ENCODE data around the gene TFPI.

Gene TFPI

DNA sequence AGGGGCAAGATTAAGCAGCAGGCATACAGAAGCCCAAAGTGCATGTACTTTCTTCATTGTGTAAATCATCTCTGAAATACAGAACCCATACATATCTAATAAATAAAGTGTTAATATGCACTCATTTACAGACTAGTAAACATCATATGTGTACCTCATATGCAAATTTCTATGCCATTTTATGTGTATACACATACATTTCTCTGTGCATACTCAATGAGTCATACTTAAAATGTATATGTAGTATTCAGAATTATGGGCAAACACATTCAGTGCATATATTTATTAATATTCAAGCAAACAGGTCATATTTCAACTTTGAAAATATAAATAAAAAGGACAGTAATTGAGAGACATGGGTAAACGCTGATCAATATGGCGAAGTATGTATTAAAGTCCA, 50.5 kb downstream of the TFPI start:
- no peak for DNase-seq (ENCODE audit: low spot score)

DNA sequence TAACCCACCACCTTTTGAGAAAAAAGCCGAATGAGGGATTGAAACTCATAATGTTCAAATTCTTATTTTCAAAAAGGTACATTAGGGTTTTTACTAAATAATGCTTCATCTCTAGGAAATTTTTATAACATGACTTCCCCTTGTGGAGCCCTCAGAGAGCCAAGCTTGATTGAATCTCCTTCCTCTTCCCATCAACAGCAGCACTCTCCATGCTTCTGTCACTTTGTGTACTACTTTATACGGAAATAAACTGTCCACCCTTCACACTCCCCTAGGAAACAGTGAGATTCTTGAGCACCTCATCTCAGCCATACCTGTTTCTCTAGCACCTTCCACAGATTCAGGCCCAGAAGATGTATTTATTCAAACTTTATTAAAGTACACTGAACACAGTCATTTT, 51.8 kb downstream of the TFPI start:
- DNase-seq (ENCODE audit: low spot score): no peak

DNA sequence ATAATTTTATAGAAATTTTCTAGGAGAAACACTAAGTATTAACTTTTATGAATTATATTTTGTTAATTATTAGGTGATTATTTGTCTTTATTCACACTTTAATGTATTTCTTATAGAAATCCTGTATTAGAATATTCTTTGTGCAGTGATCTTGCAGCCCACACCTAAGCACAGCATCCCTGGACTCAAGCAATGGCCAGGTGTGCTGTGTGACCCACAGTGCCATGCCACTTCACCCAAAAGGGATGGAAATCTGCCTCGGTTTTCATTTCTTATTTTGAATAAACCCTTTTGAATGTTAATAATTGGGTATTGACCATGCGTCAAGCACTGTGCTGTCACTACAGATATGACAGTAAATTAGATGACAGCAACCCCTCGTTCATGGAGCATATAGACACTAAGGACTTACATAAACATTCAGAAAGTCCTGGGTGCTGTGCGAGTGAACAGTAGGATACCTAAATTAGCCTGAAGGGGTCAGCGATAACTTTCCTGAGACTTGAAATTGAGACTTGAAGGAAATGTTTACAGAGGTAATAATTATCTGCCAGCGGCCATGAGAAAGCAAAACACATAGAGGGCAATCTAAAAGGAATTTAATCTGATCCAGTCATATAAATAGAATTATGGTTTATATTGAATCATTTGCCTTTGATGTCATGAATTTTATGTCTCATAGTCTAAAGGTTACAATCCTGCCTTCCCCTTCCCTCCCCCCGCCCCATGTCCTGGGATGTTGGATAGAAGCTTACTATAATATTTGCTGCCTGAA, 53.5 kb downstream of the TFPI start:
- no peak for DNase-seq (ENCODE audit: low spot score)

DNA sequence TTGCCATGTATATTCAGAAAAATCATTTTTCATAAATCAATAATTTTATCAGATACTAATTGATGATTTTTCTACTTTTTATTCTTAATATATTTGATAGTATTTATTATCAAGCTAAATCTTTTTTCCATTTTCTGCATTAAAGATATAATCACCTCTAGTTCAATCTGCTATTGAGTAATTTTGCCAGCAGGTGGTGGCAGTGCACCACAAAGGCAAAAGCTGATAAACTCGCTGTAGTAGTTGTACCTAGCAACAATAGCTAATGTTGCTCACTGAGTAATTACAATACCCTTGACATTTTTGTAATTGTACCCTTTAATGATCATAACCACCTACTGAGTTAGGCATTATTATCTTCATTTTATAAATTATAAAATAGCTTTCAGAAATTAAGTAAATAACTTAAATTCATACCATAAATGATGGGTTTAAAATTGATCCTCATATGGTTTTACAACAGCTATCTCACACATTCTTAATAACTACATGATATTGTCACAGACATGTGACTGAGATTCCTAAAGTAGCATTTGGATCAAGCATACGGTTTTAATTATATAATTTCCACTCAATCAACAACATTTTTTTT, 54.2 kb downstream of the TFPI start:
- DNase-seq (ENCODE audit: low spot score): no peak

DNA sequence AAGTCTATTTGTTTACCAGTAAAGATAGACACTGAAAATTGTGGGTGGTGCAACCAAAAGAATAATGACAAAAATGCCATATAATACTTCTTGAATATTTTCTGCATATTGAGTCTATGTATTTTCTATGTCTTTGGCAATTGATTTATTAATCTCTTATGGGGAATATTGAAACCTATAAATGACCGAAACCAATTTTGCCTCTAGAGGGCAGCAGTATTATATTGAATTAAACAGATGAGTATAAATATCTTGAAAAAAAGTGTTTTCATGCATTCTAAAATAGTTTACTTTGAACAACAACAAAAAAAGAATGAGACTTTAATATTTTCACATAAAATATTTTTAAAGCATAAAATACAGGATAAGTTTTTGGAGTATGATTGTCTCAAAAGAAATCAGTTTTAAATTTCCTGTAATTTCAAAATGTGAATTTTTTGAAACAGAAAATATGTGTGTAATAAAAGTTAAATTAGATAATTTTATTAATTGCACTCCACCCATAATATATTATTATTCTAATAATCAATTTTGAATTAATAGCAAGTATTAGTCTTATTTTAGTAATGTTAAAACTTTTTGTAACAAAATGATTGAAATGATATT, 56.3 kb downstream of the TFPI start:
- DNase-seq (ENCODE audit: low spot score): no peak

DNA sequence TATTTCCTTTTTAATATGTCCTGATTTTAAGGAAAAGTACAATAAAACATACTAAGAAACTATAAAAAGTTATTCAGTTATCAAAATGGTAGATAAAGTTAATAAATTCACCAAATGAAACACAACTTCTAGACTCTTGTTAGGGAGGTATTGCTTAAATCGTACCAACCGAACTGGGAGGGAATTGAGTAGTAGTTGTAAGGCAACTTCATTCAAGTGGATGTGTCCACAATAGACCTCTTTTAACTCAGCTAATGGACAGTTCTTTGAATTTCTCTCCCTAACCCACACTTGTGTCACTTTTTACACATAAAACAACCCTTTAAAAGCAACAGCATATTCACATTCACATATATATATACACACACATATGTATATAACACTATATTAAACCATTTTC, 57.1 kb downstream of the TFPI start:
- DNase-seq (ENCODE audit: low spot score): no peak

DNA sequence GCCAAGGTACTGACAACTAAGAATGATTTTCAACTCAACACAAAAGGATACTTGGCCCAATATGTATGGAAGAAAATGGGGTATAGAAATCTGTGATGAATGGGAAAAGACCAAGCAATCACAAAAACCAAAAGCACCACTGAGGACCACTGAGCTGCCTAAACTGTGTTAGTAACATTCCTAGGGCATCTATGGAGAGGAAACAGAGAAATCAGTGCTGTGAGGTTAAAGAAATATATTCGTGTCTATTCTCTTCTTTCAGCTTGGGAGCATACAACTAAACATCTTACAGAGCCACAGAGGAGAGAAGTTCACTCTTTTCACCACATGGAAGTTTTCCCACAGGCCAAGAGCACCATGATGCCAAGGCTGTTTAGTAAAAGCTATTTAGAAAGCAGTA, 58.9 kb downstream of the TFPI start:
- no peak for DNase-seq (ENCODE audit: low spot score)

DNA sequence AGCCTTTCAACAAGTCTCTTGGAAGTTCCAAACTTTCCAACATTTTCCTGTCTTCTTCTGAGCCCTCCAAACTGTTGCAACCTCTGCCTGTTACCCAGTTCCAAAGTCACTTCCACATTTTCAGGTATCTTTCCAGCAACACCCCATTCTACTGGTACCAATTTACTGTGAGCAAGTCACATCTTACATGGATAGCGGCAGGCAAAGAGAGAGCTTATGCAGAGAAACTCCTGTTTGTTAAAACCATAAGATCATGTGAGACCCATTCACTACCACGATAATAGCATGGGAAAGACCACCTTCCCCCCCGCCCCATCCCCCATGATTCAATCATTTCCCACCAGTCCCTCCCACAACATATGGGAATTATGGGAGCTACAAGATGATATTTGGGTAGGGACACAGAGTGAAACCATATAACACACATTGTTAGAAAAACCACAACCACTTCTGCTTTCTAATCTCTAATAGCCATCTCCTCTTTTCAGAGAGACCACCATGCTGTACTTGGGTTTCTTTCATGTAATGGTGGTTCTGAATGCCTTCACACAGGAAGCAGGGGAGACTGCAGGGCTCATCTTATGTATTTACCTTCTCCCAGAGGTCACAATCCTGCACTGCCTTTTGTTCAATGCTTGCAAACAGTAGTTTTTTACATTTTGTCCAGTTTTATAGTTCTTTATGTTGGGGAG, 60.2 kb downstream of the TFPI start:
- no peak for DNase-seq (ENCODE audit: low spot score)

DNA sequence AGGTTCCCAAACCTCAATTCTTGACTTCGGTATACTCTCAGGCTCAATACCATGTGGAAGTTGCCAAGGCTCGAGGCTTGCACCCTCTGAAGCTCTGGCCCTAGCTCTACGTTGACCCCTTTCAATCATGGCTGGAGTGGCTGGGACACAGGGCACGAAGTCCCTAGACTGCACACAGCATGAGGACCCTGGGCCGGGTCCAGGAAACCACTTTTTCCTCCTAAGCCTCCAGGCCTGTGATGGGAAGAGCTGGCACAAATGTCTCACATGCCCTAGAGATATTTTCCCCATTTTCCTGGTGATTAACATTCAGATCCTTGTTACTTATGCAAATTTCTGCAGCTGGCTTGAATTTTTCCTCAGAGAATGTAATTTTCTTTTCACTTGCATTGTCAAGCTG, 61.1 kb downstream of the TFPI start:
- DNase-seq (ENCODE audit: low spot score): no peak

DNA sequence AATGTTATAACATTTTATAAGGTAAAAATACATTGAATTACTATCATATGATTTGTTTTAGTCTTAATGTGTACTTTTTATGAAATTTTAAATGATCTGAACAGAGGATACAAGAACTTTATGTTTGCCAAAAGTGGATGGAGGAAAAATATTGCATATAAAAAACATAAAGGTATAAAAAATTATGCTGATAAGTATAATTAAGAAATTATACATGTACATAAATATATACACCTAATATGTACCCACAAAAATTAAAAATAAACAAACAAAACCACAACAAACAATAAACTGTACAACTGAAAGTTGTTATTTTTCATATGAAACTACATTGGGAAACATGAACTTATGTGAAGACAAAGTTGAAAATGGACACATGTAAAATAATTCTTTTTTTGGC, 68.0 kb downstream of the TFPI start:
- DNase-seq (ENCODE audit: low spot score): no peak

DNA sequence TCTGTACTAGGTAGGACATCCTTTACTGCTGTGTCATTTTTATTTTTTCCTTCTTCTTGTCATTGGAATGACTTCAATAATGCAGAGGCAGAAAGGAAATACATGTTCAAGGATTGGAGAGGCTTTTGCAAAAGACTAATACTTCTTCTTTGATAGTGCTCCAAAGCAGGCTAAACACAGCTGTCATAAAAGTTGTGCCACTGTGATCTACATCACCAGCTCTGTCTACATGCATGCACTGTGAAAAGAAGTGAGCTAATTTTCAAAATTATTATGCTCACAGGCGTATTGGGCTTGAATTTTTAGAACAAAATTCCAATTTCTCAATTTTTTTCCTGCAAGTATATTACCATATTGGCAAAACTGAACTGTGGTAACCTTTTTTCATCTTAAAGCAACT, 68.7 kb downstream of the TFPI start:
- DNase-seq (ENCODE audit: low spot score): no peak

DNA sequence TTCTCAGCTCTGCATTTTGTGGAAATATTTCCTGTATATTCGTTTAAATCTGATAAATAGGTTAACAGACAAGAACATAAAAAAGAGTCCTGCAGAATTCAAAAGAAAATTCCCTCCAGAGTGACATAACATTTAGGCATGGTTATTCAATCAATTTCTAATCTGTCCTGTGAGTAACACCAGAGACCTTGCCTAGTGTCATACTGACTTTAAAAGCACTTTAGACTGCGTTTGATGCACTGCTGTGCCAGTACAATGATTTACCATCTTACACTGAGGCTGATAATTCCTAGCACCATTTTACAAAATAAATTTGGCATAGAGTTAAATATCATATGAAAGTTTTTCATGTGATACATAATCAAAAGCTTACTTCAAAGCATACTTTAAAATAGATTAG, 70.7 kb downstream of the TFPI start:
- DNase-seq (ENCODE audit: low spot score): no peak

DNA sequence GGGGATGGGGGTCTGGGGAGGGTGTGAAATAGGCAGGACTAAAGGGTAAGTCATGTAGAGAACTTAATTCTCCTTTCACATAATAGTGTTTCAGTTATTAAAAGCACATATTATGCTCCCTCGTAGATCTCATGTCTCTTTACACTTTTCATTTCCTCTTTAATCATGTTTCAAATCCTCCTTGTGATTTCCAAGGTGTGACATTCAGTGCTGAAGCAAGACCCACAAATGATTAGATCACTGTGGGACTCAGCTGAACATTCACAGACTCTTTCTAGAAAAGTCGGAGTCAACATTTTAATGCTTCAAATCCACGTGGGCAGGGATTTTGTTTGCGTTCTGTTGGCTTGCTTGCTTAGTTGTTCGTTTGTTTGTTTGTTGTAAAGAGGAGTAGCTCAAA, 71.4 kb downstream of the TFPI start:
- DNase-seq (ENCODE audit: low spot score): no peak

DNA sequence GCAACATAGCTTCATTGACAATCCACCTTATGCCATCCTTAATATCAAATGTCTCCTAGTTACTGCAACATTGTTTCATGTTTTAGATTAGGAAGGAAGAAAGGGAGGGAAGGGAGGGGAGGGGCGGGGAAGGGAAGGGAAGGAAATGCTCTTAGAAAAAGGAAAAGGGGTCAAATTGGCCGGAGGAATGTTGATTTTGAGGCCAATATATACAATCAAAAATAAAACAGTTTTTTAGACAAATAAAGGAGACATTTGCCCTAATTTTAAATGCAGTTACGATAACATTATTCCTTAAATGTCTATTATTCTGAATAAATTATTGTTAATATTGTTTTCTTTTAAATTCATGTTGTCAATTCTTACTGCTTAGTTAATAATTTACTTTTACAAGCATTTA, 72.7 kb downstream of the TFPI start:
- DNase-seq (ENCODE audit: low spot score): no peak

DNA sequence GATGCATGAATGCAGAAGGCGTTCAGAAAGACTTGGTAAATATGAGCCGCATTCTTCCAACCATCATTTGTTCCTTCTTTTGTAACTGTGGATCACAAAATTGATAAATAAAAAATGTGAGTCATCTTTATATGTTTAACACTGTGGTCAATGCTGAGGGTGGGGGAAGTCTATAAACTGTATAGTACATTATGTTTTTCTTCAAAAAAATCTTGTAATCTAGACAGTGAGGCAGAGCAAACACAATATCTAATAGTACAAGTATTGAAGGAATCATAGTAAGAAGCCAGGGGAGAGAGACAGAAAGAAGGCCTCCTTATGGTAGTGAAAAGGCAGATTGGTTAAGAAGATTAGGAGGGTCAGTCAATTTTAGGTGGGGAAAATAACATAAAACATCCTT, 75.5 kb downstream of the TFPI start:
- DNase-seq (ENCODE audit: low spot score): no peak

DNA sequence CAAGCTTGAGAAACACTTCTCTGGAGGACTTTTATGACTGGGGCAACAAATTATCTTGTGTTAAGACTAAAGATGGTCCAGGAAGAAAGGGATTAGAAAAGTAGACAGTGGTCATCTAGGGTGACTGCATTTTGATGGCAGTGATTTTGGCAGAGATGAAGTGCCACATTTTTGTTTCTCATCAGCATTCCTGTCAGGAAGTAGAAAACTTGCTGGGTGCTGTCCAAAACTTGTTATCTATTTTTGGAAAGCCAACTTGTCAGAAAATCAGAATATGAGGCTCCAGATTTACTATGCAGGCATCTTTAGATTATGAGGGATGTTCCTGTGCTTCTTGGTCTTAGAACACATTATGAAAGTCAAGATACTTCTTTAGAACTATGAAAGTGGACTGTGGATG, 77.2 kb downstream of the TFPI start:
- no peak for DNase-seq (ENCODE audit: low spot score)

DNA sequence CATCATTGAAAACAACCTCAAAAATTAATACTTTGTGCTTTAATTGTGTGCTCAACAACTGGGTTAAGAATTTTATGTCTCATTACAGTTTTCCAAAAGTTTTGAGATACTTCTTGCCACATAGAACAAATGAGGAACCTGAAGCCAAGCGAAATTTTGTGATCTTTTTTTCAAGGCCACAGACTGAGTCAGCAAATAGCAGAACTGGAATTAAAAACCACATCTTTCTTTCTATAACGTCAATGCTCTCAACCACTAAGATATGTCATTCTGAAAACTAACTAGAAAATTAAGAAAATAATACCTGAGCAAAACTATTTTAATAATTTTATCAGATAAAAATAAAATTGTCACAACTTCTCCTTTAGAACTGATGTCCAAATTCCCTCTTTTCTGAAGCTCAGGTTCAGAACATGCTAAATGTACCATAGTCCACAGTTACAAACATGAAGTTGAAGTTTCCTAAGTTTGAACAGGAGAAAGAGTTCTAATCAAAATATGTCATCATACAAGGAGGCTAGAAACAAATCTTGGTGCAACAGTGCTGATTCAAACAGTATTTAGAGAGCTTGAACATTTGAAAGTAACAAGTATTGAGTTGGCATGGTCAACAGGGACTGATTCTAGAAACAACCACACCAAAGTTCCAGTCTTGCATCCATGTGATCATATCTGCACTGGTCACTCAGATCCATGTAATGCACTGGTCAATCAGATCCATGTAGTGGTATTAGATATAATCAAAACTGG, 78.6 kb downstream of the TFPI start:
- DNase-seq (ENCODE audit: low spot score): no peak

DNA sequence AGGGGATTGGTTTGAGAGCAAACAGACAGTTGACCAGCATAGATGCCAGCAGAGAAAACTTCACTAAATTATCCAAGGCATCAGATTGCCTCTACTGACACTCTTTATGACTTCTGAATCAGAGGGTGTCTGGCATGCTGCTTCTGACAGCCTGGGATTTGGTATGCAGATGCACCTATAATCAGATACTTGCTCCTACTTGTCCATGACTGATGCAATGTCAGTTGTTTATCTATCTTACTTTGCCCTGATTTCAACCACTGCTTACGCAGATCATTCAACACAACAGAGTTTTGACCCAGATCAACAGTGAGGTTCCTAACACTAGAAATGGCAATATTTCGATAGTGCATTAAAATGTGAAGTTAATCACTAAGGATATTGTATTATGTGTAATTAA, 83.5 kb downstream of the TFPI start:
- no peak for DNase-seq (ENCODE audit: low spot score)

DNA sequence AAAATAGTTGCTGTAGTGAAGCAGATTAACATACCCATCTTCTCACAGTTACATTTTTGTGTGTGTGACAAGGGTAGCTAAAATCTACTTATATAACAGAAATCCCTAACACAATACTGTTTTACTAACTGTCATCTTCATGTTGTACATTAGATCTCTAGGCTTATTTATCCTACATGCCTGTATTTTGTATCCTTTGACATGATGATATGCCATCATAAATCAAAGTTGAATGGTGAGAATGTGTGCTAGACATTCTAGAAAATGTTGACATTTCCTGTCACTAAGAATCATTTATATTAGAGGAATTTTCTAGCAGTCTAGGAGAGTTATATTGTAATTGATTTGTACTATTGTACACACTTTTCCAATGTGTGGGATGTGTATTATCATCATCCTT, 84.7 kb downstream of the TFPI start:
- no peak for DNase-seq (ENCODE audit: low spot score)

DNA sequence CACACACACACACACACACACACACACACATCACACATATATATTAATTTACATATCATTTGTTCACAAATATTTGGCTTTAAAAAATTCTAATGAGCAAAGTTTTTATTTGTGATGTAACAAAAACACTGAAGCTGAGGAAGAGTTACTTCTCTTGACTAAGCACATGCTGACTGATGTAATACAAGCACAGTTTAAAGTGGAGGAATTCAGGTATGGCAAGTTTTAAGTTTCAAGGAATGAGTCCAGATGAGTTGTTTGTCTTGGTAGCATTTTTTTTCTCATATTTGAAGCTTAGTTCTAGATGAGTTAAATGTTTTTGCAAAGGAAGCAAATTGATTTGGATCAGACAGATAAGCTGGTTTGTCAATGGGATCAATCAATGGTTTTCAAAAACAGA, 86.0 kb downstream of the TFPI start:
- no peak for DNase-seq (ENCODE audit: low spot score)

DNA sequence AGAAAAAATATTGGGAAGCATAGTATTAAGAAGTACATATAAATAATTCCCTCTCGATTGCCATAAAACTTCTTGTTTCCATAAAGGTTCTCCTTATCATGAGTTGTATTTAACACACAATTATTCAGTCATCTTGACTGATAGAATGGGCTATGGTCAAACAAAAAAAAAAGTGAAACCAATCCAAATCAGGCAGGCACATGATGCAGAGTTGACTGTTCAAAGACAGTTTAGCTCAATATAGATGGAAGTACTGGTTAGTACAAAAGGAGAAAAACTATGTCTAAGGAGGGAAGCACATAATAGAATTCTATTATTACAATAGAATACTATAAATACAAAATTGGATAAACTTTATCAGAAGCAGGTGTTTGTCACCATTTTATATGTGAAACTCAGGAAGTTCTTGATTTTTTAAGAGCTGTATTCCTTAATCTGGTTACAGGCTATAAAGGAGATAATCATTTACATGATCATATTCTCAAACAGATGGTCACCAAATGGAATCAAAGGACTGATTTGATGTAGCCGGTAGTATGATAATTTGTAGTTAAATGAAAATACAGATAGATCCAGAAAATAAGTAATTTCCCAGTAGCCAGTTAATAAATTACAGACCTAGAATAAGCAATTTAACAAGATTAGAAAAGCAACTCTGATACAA, 88.0 kb downstream of the TFPI start:
- no peak for DNase-seq (ENCODE audit: low spot score)

DNA sequence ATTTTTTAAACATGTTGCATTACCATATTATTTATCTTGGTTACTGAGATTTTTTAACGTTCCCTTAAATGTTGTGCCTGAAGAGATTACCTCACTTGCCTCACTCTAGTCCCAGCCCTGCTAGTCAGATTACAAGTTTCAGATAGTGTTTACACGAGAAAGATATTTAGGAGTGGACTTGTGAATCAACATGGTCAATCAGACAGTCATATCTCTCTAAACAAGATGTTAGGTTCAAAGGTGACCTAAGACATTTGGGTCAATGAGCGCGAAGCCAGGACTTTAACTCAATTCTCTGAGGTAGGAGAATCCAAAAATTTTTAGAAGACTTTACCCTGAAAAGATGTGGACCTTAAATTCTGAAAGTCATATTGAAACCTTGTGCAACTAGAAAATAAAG, 91.4 kb downstream of the TFPI start:
- DNase-seq (ENCODE audit: low spot score): no peak

Measured in ecto neural progenitor cell (in vitro differentiated cells).